ENCODE results near the gene P2RY14. TPM values are rescaled to one million over a fixed set of nuclear protein-coding genes. Genes with fewer than 3 reads are reported as not detected.
"Not testable (repeated sequence)": the region's sequence is repeated elsewhere in the genome, so short reads cannot be mapped to it uniquely, and the experiment has no call there.

The P2RY14 gene
- total RNA-seq, 1 donor from 2014 or later: not detected

- Mint-ChIP-seq H3K9me3 (ENCODE audit: low read depth) (no peaks in the 10 kb centered on the region), H3K27me3 (no peaks in the 10 kb centered on the region), H3K27ac (no peak overlapping the region), H3K36me3 (ENCODE audit: insufficient read depth) (no peaks in the 10 kb centered on the region), H3K4me1 (ENCODE audit: low read depth) (peaks cover 12% of the 10 kb centered on the region), H3K4me3 (ENCODE audit: low read depth) (no peak overlapping the region)
- TF ChIP-seq CTCF (IDR thresholded peaks at IDR 0.05; ENCODE audit: unreplicated experiment): no peak
- DNase-seq (ENCODE audit: low spot score, unreplicated experiment): no peak
Measured at GRCh38 chr3:151175952-151176351, 102.4 kb downstream of the P2RY14 start.

GRCh38 chr3:151174351-151174750 is 104.0 kb downstream of the P2RY14 start:
- DNase-seq (ENCODE audit: low spot score, unreplicated experiment): no peak
- TF ChIP-seq CTCF (IDR thresholded peaks at IDR 0.05; ENCODE audit: unreplicated experiment): no peak
- Mint-ChIP-seq H3K36me3 (ENCODE audit: insufficient read depth) (no peaks in the 10 kb centered on the region), H3K4me3 (ENCODE audit: low read depth) (no peak overlapping the region), H3K9me3 (ENCODE audit: low read depth) (no peaks in the 10 kb centered on the region), H3K27me3 (no peaks in the 10 kb centered on the region), H3K27ac (no peak overlapping the region), H3K4me1 (ENCODE audit: low read depth) (peaks cover 10% of the 10 kb centered on the region)

- no peak for TF ChIP-seq CTCF (IDR thresholded peaks at IDR 0.05; ENCODE audit: unreplicated experiment)
- H3K4me3 Mint-ChIP-seq (ENCODE audit: low read depth): no peak overlapping the region
- H3K27me3 Mint-ChIP-seq: no peaks in the 10 kb centered on the region
- DNase-seq (ENCODE audit: low spot score, unreplicated experiment): no peak
- no peaks in the 10 kb centered on the region for H3K9me3 Mint-ChIP-seq (ENCODE audit: low read depth)
- no peak overlapping the region for H3K27ac Mint-ChIP-seq
- H3K4me1 Mint-ChIP-seq (ENCODE audit: low read depth): peaks cover 5% of the 10 kb centered on the region
- no peaks in the 10 kb centered on the region for H3K36me3 Mint-ChIP-seq (ENCODE audit: insufficient read depth)
Measured at GRCh38 chr3:151171145-151171757, 107.1 kb downstream of the P2RY14 start.

GRCh38 chr3:151169948-151170679 is 108.2 kb downstream of the P2RY14 start:
- H3K27me3 Mint-ChIP-seq; H3K36me3 Mint-ChIP-seq (ENCODE audit: insufficient read depth); H3K4me3 Mint-ChIP-seq (ENCODE audit: low read depth); H3K9me3 Mint-ChIP-seq (ENCODE audit: low read depth); H3K4me1 Mint-ChIP-seq (ENCODE audit: low read depth); H3K27ac Mint-ChIP-seq; DNase-seq (ENCODE audit: low spot score, unreplicated experiment): not testable (repeated sequence)

- Mint-ChIP-seq H3K36me3 (ENCODE audit: insufficient read depth) (no peaks in the 10 kb centered on the region), H3K27me3 (no peaks in the 10 kb centered on the region), H3K9me3 (ENCODE audit: low read depth) (no peaks in the 10 kb centered on the region), H3K4me1 (ENCODE audit: low read depth) (peaks cover 1% of the 10 kb centered on the region), H3K27ac (no peak overlapping the region), H3K4me3 (ENCODE audit: low read depth) (no peak overlapping the region)
- DNase-seq (ENCODE audit: low spot score, unreplicated experiment): no peak
- no peak for TF ChIP-seq CTCF (IDR thresholded peaks at IDR 0.05; ENCODE audit: unreplicated experiment)
Measured at GRCh38 chr3:151169262-151169947, 108.9 kb downstream of the P2RY14 start.

Data from progenitor cell of endocrine pancreas (in vitro differentiated cells).